Measurements from ENCODE around the gene KAT6B.

- TF ChIP-seq CTCF (IDR thresholded peaks at IDR 0.05) (no peak), ZFX (IDR thresholded peaks at IDR 0.05; ENCODE audit: borderline replicate concordance) (no peak)
These were observed 63.2 kb downstream of the KAT6B start for GRCh38 chr10:74889662-74889998.

Data from 22Rv1 (cell line).